Small intestine (tissue), 7 donors: Measurements from ENCODE around the gene NANOS3. TPM values are rescaled to one million over a fixed set of nuclear protein-coding genes. Genes with fewer than 3 reads are reported as not detected.
"Not testable (repeated sequence)": the region's sequence is repeated elsewhere in the genome, so short reads cannot be mapped to it uniquely, and the experiment has no call there.

Source experiments
- DNase-seq, 2 donors: peaks; one replicate each; pipeline versions ENCODE4 v3.0.0 to v3.0.0-alpha.2; 2013
- FAIRE-seq: peaks from 2 replicates; lab custom pipeline; 2012; peaks lifted over from hg19 to GRCh38; lab: Jason Lieb, UNC
- H3K27ac ChIP-seq, 3 donors: one replicate each; pipeline ENCODE4 v1.5.1; 2013; ENCODE audit warnings: low read length in 2 of 3, mild to moderate bottlenecking in 2 of 3, control low read depth in 1 of 3, inconsistent platforms in 1 of 3, low read depth in 1 of 3, moderate library complexity in 1 of 3
- H3K27me3 ChIP-seq, 3 donors: one replicate each; pipeline ENCODE4 v1.6.1; 2013; ENCODE audit warnings: low read length in 3 of 3, inconsistent platforms in 1 of 3; ENCODE audit not compliant: control insufficient read depth in 3 of 3, insufficient read depth in 3 of 3
- H3K36me3 ChIP-seq, 3 donors: one replicate each; pipeline ENCODE4 v1.6.1; 2013; ENCODE audit warnings: low read length in 3 of 3, inconsistent platforms in 1 of 3, low read depth in 1 of 3, mild to moderate bottlenecking in 1 of 3, moderate library complexity in 1 of 3; ENCODE audit not compliant: control insufficient read depth in 3 of 3, insufficient read depth in 2 of 3
- H3K4me1 ChIP-seq, 3 donors: one replicate each; pipeline ENCODE4 v1.6.1; 2013; ENCODE audit warnings: low read length in 2 of 3, inconsistent platforms in 1 of 3, low read depth in 1 of 3, mild to moderate bottlenecking in 1 of 3, moderate library complexity in 1 of 3; ENCODE audit not compliant: control insufficient read depth in 3 of 3, insufficient read depth in 2 of 3
- H3K4me3 ChIP-seq, 3 donors: one replicate each; pipeline ENCODE4 v1.5.1; 2013; ENCODE audit warnings: low read length in 3 of 3, control low read depth in 1 of 3, inconsistent platforms in 1 of 3, low read depth in 1 of 3, mild to moderate bottlenecking in 1 of 3, moderate library complexity in 1 of 3
- H3K9me3 ChIP-seq, 2 donors: one replicate each; pipeline ENCODE4 v1.6.1; 2013; ENCODE audit warnings: low read depth in 1 of 2, low read length in 1 of 2; ENCODE audit not compliant: control insufficient read depth in 2 of 2, insufficient read depth in 1 of 2
- WGBS, 3 donors: extraction: QIAGEN DNeasy Blood & Tissue Kit; methylation state at CpG; one replicate each; pipeline ENCODE4 v1.1.7; 2013; 5-methylcytosine and 5-hydroxymethylcytosine counted together
- polyA plus RNA-seq, 4 donors: library from polyadenylated mRNA; stranded (reverse) in 3 of 4; unstranded in 1 of 4; fragments of 200-250 nt in 3 of 4; fragments of 120-200 nt in 1 of 4; gene quantifications; one replicate each; pipeline versions ENCODE4 v1.2.1 to v1.2.3, GENCODE V29; 2013
- donor health status: healthy with polysubstance abuse.
- donor health status: control.
- donor health status: control.
- donor health status: Bipolar disorder and iron deficiency.
- donor health status: healthy.

The NANOS3 gene
- polyA plus RNA-seq, 4 donors = 0.45 to 1.0 TPM; not detected in 2

DNA sequence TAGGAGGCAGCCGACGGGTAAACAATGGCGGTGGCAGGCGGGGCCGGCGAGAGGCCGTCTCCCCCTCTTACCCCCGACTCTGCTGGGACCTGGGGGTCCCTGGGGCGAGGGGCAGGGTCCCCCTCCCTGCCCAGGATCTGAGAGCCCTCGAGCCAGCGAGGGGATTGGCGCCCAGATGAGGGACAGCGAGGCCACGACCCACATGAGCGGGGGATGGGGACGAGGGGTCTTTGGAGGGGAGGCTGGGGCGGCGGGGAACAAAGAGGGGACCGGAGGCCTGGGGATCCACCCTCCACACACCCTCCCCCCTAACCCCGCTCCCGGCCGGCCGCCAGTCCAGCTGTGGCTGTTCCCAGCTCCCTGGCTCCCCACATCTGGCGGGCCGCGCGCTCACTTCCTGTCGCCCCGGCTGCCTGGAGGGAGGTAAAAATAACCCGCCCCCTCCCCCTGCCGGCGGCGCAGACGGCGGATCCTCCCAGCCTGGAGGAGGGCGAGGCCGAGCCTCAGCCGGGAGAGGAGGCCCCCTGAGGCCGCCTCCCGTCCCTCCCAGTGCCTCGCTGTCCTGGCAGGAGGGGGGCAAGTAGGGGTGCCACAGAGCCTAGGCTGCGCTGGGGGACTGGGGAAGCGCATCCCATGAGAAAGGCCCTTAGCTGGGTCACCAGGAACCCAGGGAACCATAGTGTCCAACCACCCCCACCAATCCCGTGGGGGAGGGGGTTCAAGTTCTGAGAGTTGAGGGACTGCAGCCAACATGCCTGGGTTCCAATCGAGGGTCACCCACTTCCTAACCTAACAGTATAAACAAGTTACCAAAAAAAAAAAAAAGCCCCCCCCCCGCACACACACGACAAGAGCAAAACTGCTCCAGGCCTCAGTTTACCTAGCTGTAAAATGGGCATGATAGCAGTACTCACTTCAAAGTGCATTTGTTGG lies 29.3 kb upstream of the NANOS3 start:
- WGBS, 3 donors = 3% methylated on average over 32 to 47 of the region's 47 CpGs
- Histone ChIP-seq H3K4me3 (peak overlapping the region; percentile 41 to 59 (median 57)), H3K27me3 (no peaks in the 10 kb centered on the region), H3K27ac (peak overlapping the region; percentile 89 to 99 (median 96)), H3K9me3 (no peaks in the 10 kb centered on the region), H3K36me3 (no peaks in the 10 kb centered on the region), H3K4me1 (peaks cover 3 to 74% (median 11%) of the 10 kb centered on the region in 3 donors)
- DNase-seq (peak; percentile 70 to 98), FAIRE-seq (no peak)

- peak overlapping the region in 2 of 3 donors; percentile 96 to 99 for H3K27ac ChIP-seq
- no peaks in the 10 kb centered on the region for H3K36me3 ChIP-seq
- H3K4me1 ChIP-seq = peaks cover 3 to 70% (median 11%) of the 10 kb centered on the region in 3 donors
- no peak overlapping the region for H3K4me3 ChIP-seq
- FAIRE-seq (no peak), DNase-seq (no peak)
- no peaks in the 10 kb centered on the region for H3K9me3 ChIP-seq
- 66 to 74% (median 67%) methylated on average over 4 of the region's 4 CpGs for WGBS, 3 donors
- H3K27me3 ChIP-seq = no peaks in the 10 kb centered on the region
Measured at GRCh38 chr19:13848340-13848677, 28.6 kb upstream of the NANOS3 start.

DNA sequence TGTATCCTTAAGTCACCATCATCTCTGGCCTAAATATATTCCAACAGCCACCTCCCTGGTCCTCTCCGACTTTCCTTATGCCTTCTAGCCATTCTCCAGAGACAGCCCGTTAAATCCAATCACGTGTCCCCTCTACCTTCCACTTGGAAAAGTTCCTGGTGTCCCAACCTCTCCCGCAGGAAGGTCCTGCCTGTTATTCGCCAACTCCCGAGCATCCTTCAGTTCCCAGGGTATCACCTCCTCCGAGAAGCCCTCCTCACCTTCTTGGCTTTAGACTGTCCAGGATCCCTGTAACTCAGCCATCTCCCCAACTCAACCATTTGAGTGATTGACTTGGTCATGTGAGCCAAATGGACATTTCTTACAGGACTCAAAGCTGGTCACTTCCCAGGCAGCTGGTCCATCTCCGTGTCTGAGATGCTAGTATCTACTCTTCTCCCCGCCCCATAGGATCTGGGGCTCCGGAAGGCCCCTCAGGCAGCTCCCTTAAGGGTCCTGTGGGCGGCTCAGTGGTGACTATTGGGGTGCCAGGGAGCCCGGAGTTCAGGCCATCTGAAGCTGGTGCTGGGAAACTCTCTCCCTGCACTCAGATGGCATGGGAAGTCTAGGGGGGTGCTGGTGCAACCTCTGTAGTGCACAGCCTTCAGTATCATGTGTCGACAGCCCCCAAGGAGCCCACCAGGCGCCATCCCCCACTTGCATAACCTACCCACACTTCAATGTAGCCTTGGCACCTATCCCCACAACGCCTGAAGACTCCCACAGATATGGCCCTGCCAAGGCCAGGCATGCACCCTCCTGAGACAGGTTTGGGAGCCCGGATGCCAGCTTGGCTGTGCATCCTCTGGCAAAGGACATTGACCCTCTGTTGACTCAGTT lies 27.9 kb upstream of the NANOS3 start:
- FAIRE-seq = no peak
- Histone ChIP-seq H3K36me3 (no peaks in the 10 kb centered on the region), H3K4me1 (peaks cover 3 to 63% (median 5%) of the 10 kb centered on the region in 3 donors), H3K4me3 (no peak overlapping the region), H3K27me3 (no peaks in the 10 kb centered on the region), H3K9me3 (no peaks in the 10 kb centered on the region), H3K27ac (peak overlapping the region in 2 of 3 donors; percentile 77 to 96)
- DNase-seq = peak in 1 of 2 donors; percentile 56
- WGBS, 3 donors = 55 to 69% (median 63%) methylated on average over 16 of the region's 16 CpGs

GRCh38 chr19:13849991-13850909 lies 26.7 kb upstream of the NANOS3 start:
- H3K9me3 ChIP-seq = peaks cover 0 to 3% of the 10 kb centered on the region in 2 donors
- peak overlapping the region in 2 of 3 donors; percentile 24 to 33 for H3K4me3 ChIP-seq
- H3K27me3 ChIP-seq = no peaks in the 10 kb centered on the region
- H3K27ac ChIP-seq = peak overlapping the region; percentile 35 to 97 (median 92)
- H3K4me1 ChIP-seq = peaks cover 3 to 53% (median 5%) of the 10 kb centered on the region in 3 donors
- peak; percentile 73 to 94 for DNase-seq
- no peaks in the 10 kb centered on the region for H3K36me3 ChIP-seq
- WGBS, 3 donors = 14 to 20% (median 16%) methylated on average over 43 to 66 of the region's 66 CpGs
- FAIRE-seq = no peak

DNA sequence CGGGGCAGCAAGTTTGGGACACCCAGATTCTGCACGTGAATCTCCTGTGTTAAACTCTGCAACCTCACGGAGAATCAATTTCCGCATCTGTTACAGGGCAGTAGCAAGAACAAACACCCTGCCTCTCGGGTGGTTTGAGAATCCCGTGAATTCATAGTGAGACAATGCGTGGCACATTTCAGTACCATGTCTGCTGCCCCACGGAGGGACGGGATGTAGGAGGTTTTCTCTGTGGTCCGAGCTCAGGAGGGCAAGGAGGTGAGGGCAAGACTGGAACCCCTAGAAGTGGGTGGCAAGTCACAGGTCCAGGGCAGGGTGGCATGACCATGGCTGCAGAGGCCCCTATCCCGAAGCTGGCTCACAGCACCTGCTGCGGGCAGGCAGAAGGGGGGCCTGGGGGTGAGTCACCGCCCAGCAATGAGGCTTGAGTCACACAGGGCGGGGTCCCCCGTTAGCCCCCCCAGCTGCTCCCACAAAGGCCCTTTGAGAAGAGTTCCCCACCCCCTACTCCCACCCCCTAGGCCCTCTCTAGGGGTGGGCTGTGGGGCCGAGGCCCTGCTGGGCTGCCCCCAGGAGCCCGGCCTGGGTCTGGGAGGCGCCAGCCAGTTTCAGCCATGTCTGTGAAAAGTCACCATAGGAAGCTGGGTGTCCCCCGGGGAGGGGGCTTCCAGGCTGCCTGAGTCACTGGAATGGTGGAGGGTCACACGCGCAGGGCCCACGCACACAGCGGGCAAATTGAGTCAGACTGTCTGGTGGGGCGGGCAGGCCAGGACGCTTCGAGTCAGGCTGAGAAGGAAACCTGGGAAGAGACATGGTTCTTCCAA lies 25.8 kb upstream of the NANOS3 start:
- Histone ChIP-seq H3K4me3 (peak overlapping the region in 2 of 3 donors; percentile 24 to 33), H3K27ac (peak overlapping the region; percentile 35 to 97 (median 92)), H3K9me3 (peaks cover 0 to 3% of the 10 kb centered on the region in 2 donors), H3K4me1 (peaks cover 5 to 46% (median 6%) of the 10 kb centered on the region in 3 donors), H3K27me3 (no peaks in the 10 kb centered on the region), H3K36me3 (no peaks in the 10 kb centered on the region)
- FAIRE-seq = no peak
- WGBS, 3 donors = 27 to 40% (median 40%) methylated on average over 23 to 26 of the region's 26 CpGs
- DNase-seq = peak; percentile 83 to 95

GRCh38 chr19:13851734-13852114 lies 25.2 kb upstream of the NANOS3 start:
- not testable (repeated sequence) for DNase-seq, H3K27me3 ChIP-seq, H3K9me3 ChIP-seq, H3K36me3 ChIP-seq, FAIRE-seq, H3K4me3 ChIP-seq
- peak overlapping the region; percentile 25 to 97 (median 92) for H3K27ac ChIP-seq
- WGBS, 3 donors = 72 to 83% (median 82%) methylated on average over 5 of the region's 5 CpGs
- H3K4me1 ChIP-seq = peaks cover 5 to 44% (median 6%) of the 10 kb centered on the region in 3 donors

DNA sequence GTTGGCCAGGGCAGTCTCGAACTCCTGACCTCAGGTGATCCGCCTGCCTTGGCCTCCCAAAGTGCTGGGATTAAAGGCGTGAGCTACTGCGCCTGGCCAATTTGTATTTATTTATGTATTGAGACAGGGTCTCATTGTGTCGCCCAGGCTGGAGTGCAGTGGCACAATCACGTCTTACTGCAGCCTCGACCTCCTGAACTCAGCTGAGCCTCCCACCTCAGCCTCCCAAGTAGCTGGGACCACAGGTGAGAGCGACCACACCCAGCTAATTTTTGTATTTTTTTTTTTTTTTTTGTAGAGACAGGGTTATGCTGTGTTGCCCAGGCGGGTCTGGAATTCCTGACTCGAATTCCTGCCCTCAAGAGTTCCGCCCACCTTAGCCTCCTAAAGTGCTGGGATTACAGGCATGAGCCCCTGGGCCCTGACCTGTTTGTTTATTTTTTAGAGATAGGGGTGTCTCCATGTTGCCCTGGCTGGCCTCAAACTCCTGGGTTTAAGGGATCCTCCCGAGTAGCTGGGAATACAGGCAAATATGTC lies 24.7 kb upstream of the NANOS3 start:
- Histone ChIP-seq H3K4me1 (peaks cover 5 to 43% (median 6%) of the 10 kb centered on the region in 3 donors), H3K27ac (peak overlapping the region in 2 of 3 donors; percentile 28 to 61)
- DNase-seq, H3K27me3 ChIP-seq, H3K9me3 ChIP-seq, H3K4me3 ChIP-seq, H3K36me3 ChIP-seq, FAIRE-seq: not testable (repeated sequence)
- WGBS, 3 donors = 77 to 86% (median 82%) methylated on average over 12 of the region's 12 CpGs
